ENCODE results near the gene TMEM140. TPM values are rescaled to one million over a fixed set of nuclear protein-coding genes. Genes with fewer than 3 reads are reported as not detected.
A peak's percentile ranks its signal among the peaks of the same experiment; 100 is the strongest.
"Not testable (repeated sequence)": the region's sequence is repeated elsewhere in the genome, so short reads cannot be mapped to it uniquely, and the experiment has no call there.

TMEM140 gene
- total RNA-seq, 1 donor from 2014 or later: 0.62 TPM

GRCh38 chr7:135158874-135159273 is 11.0 kb downstream of the TMEM140 start:
- no peak for DNase-seq

GRCh38 chr7:135159359-135160085 is 11.7 kb downstream of the TMEM140 start:
- no peak for DNase-seq

GRCh38 chr7:135160098-135160857 is 12.4 kb downstream of the TMEM140 start:
- DNase-seq: no peak

- no peak for DNase-seq
Observed at GRCh38 chr7:135160858-135161653, 13.2 kb downstream of the TMEM140 start.

GRCh38 chr7:135161669-135162068 is 13.8 kb downstream of the TMEM140 start:
- no peak for DNase-seq

- no peak for DNase-seq
Observed at GRCh38 chr7:135162382-135163001, 14.6 kb downstream of the TMEM140 start.

GRCh38 chr7:135164357-135165061 is 16.6 kb downstream of the TMEM140 start:
- DNase-seq: no peak

GRCh38 chr7:135165862-135166261 is 18.0 kb downstream of the TMEM140 start:
- no peak for DNase-seq

GRCh38 chr7:135166338-135166990 is 18.6 kb downstream of the TMEM140 start:
- no peak for DNase-seq

- DNase-seq: no peak
Observed at GRCh38 chr7:135167365-135167917, 19.6 kb downstream of the TMEM140 start.

GRCh38 chr7:135168001-135168400 is 20.1 kb downstream of the TMEM140 start:
- DNase-seq: no peak

- DNase-seq: no peak
Observed at GRCh38 chr7:135168489-135169140, 20.7 kb downstream of the TMEM140 start.

- no peak for DNase-seq
Observed at GRCh38 chr7:135169141-135169963, 21.5 kb downstream of the TMEM140 start.

- DNase-seq: no peak
Observed at GRCh38 chr7:135169964-135170273, 22.0 kb downstream of the TMEM140 start.

GRCh38 chr7:135170274-135170997 is 22.6 kb downstream of the TMEM140 start, which contains the start of gene CYREN:
CYREN (minus strand) TSS chr7:135170707; CDS start chr7:135168922, 1,785 bp downstream.
- peak; percentile 90 for DNase-seq

- not testable (repeated sequence) for DNase-seq
Observed at GRCh38 chr7:135170998-135171481, 23.2 kb downstream of the TMEM140 start.

GRCh38 chr7:135171581-135172291 is 23.9 kb downstream of the TMEM140 start:
- peak; percentile 38 for DNase-seq

- not testable (repeated sequence) for DNase-seq
Observed at GRCh38 chr7:135173916-135174315, 26.0 kb downstream of the TMEM140 start.
